IPS DF 6.9 (cell line): ENCODE results near the gene IFT122.

Source experiments
- DNase-seq: peaks from one replicate; pipeline ENCODE4 v3.0.0-alpha.2; 2013; ENCODE audit warnings: low read depth, low spot score
- H3K27ac ChIP-seq: one replicate; pipeline ENCODE4 v1.5.1; 2013; ENCODE audit warnings: low read length, control low read depth
- H3K27me3 ChIP-seq: 2 replicates; pipeline ENCODE4 v1.6.1; 2013; ENCODE audit warnings: mild to moderate bottlenecking, low read length; ENCODE audit not compliant: control insufficient read depth, insufficient read depth
- H3K36me3 ChIP-seq: 2 replicates; pipeline ENCODE4 v1.6.1; 2013; ENCODE audit warnings: low read length; ENCODE audit not compliant: control insufficient read depth, insufficient read depth
- H3K4me1 ChIP-seq: 2 replicates; pipeline ENCODE4 v1.6.1; 2013; ENCODE audit warnings: low read length; ENCODE audit not compliant: control insufficient read depth, insufficient read depth
- H3K4me3 ChIP-seq: 2 replicates; pipeline ENCODE4 v1.5.1; 2013; ENCODE audit warnings: mild to moderate bottlenecking, low read length
- H3K9me3 ChIP-seq: 2 replicates; pipeline ENCODE4 v1.6.1; 2013; ENCODE audit warnings: low read length, inconsistent platforms; ENCODE audit not compliant: control insufficient read depth, insufficient read depth
- WGBS: extraction: QIAGEN DNeasy Blood & Tissue Kit; methylation state at CpG from one replicate; pipeline ENCODE4 v1.1.7; 2013; ENCODE audit warnings: mixed read lengths, missing lambda C conversion rate; ENCODE audit not compliant: insufficient read length, insufficient coverage; 5-methylcytosine and 5-hydroxymethylcytosine counted together

Gene IFT122

DNA sequence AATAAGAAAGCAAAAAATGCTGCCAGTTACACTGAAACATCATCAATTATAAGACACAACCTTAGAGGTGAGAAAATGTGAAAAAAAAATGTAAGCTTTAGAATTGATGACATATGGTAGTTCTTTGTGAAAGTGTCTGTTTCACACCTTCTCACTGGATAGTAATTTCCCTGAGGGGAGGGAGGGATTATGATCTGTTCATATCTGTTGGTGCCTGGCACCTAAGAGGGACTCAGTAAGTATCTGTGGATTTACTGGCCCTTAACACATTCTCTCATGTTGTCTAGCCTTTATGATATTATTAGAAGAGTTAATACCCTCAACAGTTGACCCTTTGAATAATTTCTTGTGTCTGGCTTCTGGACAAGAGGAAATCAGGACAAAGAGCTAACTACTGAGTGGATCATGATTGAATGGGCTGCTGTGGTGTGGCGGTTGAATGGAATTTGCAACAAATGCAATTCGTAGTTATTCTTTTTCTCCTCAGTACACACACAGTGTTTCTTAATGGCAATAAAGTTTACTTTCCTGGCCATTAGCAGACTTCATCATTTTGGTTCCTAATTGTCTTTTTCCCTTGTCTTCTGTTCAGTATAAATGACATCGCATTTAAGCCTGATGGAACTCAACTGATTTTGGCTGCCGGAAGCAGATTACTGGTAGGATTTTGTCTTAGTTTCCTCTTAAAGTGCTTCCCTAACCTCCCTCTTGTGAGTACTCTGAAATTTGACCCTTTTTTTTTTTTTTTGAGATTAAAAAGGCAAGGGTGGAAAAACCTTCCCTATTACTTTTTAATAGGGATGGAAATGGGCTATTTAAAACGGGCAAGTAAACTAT is 9.5 kb downstream of the IFT122 start:
- Histone ChIP-seq H3K36me3 (no peaks in the 10 kb centered on the region; the same call in 1 of the 2 replicates), H3K4me3 (no peak overlapping the region), H3K4me1 (peaks cover 3% of the 10 kb centered on the region; the same call in 1 of the 2 replicates), H3K27ac (no peak overlapping the region), H3K9me3 (no peaks in the 10 kb centered on the region), H3K27me3 (no peaks in the 10 kb centered on the region)
- WGBS, result no CpG with 5 or more reads among the region's 5 CpGs
- no peak for DNase-seq

DNA sequence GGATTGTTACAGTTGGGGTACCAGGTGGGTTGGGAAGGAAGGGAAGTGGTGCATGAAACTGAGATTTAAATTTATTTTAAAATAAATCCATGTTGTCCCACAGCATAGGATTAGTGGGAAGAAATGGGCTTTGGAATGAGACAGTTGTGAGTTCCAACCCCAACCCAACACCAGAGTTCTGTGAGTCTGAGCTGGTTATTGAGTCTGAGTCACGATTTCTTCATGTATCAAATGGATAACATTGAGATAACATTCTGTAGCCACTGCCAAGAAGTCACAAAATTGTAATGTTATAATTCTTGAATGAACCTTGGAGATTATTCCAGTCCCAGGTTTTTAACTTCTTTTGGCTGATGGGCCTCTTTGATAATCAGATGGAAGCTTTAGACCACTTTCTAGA is 13.7 kb downstream of the IFT122 start:
- WGBS, result no CpG with 5 or more reads among the region's 1 CpG
- no peaks in the 10 kb centered on the region for H3K9me3 ChIP-seq
- DNase-seq, result no peak
- no peak overlapping the region for H3K27ac ChIP-seq
- H3K36me3 ChIP-seq, result no peaks in the 10 kb centered on the region; the same call in 1 of the 2 replicates
- H3K4me3 ChIP-seq, result no peak overlapping the region
- H3K4me1 ChIP-seq, result peaks cover 1% of the 10 kb centered on the region; the same call in 1 of the 2 replicates
- H3K27me3 ChIP-seq, result no peaks in the 10 kb centered on the region

DNA sequence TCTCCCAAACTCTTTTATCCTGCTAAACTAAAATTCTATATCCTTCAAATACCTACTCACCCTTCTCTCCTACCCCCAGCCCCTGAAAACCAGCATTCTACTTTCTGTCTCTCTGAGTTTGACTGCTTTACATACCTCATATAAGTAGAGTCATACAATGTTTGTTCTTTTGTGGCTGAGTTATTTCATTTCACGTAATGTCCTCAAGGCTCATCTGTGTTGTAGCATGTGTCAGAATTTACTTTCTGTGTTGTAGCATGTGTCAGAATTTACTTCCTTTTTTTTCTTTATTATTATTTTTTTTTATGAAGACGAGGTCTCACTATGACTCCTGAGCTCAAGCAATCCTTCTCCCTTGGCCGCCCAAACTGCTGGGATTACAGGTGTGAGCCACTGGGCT is 20.1 kb downstream of the IFT122 start:
- Histone ChIP-seq H3K4me1 (no peaks in the 10 kb centered on the region), H3K9me3 (no peaks in the 10 kb centered on the region), H3K4me3 (no peak overlapping the region), H3K36me3 (no peaks in the 10 kb centered on the region), H3K27me3 (no peaks in the 10 kb centered on the region), H3K27ac (no peak overlapping the region)
- WGBS, result no CpG with 5 or more reads among the region's 3 CpGs
- no peak for DNase-seq

DNA sequence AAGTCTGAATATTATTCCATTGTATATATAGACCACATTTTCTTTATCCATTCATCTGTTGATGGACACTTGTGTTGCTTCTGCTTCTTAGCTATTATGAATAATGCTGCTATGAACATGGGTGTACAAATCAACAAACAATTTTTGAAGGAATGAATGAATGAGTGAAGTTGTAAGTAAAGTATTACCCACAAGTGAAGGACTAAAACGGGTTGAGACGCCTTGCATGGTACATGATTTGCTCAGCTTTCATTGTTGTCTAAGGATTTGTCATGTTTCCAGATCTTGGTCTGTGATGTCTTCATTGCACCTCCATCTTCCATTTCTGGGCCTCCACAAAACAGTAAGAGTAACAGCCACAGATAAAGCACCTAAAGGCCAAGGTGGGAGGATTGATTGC is 20.5 kb downstream of the IFT122 start:
- Histone ChIP-seq H3K4me1 (no peaks in the 10 kb centered on the region), H3K27ac (no peak overlapping the region), H3K27me3 (no peaks in the 10 kb centered on the region), H3K4me3 (no peak overlapping the region), H3K36me3 (no peaks in the 10 kb centered on the region), H3K9me3 (no peaks in the 10 kb centered on the region)
- DNase-seq, result no peak
- no CpG with 5 or more reads among the region's 2 CpGs for WGBS

DNA sequence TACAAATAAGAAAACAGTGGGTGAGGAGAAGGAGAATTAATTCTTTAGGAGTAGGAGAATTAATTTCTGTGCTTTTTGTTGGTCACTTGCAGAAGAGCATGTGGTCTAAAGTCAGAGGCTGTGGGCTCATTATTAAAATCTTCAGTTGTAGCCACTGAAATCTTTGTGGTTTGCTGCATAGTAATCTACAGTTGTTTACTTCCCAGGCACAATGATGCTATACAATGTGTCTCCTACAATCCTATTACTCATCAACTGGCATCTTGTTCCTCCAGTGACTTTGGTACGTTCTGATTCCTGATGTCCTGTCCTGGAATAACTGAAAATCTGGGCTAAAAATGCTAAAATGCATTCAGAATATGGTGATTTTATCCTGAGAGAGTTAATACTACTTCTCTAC is 21.0 kb downstream of the IFT122 start:
- Histone ChIP-seq H3K9me3 (no peaks in the 10 kb centered on the region), H3K27me3 (no peaks in the 10 kb centered on the region), H3K36me3 (no peaks in the 10 kb centered on the region), H3K4me3 (no peak overlapping the region), H3K4me1 (no peaks in the 10 kb centered on the region), H3K27ac (no peak overlapping the region)
- no CpG with 5 or more reads among the region's 1 CpG for WGBS
- DNase-seq, result no peak

DNA sequence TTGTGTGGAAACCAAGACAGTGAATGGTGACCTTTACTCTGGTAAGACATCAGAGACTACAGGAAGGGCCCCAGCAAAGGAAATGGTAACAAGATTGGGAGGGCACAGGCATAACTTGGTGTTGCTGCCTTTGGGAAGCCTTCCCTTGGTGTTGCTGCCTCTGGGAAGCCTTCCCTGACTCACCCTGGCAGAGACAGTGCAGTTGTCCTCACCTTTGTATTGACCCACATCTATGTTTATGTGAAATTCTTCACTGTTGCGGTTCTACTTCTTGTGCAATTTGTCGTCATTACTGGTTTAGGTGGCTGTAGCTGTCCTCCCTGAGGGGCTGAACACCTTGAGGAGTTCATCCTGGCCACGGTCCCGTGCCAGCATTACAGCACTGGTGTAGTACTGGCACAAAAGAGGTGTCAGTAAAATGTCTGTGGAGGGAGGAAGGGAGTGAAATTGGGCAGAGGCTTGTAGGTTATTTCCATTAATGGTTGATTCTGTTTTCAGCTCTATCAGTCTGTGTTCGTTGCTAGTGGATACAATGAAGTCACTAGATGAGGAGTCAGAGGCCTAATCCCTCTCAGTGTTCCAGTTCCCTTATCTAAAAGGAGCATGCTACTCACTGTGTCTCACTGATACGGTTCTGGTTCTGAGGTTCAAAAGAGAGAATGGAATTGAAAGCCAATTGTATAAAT is 21.6 kb downstream of the IFT122 start:
- DNase-seq, result no peak
- Histone ChIP-seq H3K36me3 (no peaks in the 10 kb centered on the region), H3K27ac (no peak overlapping the region), H3K9me3 (no peaks in the 10 kb centered on the region), H3K4me1 (no peaks in the 10 kb centered on the region), H3K4me3 (no peak overlapping the region), H3K27me3 (no peaks in the 10 kb centered on the region)
- WGBS, result no CpG with 5 or more reads among the region's 6 CpGs

DNA sequence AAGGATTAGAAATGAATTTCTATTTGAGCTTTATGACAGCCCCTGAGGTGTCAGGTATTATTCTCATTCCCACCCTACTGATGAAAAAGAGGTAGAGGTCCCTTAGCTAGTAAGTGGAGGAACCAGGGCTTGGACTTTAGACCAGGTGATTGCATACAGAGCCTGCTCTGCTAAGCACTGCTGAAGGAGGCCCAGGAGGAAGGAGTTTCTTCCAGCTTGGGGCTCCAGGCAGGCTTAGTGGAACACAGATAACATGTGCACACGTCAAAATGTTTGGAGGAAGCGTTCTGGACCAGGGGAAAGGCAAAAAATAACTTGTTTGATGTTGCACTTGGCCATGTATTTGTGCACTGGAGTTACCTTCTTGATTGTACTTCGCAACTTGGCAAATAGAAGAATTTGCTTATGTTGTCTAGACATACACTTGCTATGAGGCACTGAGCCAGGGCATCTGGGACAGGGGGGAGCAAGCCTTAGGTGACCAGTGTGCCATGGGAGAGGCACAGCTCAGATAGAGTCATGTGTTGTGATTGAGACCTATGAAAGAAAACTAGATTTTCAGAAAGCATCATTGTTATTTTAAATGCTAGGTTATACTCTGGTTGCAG is 22.4 kb downstream of the IFT122 start:
- Histone ChIP-seq H3K4me1 (no peaks in the 10 kb centered on the region), H3K36me3 (no peaks in the 10 kb centered on the region), H3K27me3 (no peaks in the 10 kb centered on the region), H3K27ac (no peak overlapping the region), H3K9me3 (no peaks in the 10 kb centered on the region), H3K4me3 (no peak overlapping the region)
- no CpG with 5 or more reads among the region's 3 CpGs for WGBS
- DNase-seq, result no peak

DNA sequence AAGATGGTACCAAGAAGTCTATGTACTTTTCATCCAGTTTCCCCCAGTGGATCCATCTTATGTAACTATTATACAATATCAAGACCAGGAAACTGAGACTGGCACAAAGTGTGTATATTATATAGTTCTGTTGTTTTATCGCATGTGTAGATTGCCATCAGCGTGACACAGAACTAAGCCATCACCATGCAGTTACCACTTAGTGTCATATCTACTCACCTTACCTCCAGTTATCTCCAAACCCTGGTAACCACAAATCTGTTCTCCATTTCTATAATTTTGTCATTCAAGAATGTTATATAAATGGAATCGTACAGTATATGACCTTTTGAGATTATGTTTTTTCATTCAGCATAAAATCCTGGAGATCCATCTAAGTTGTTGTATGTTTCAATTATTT is 23.1 kb downstream of the IFT122 start:
- no peaks in the 10 kb centered on the region for H3K27me3 ChIP-seq
- no peak for DNase-seq
- H3K36me3 ChIP-seq, result no peaks in the 10 kb centered on the region
- no peak overlapping the region for H3K27ac ChIP-seq
- no CpG with 5 or more reads among the region's 3 CpGs for WGBS
- H3K9me3 ChIP-seq, result no peaks in the 10 kb centered on the region
- no peak overlapping the region for H3K4me3 ChIP-seq
- no peaks in the 10 kb centered on the region for H3K4me1 ChIP-seq

DNA sequence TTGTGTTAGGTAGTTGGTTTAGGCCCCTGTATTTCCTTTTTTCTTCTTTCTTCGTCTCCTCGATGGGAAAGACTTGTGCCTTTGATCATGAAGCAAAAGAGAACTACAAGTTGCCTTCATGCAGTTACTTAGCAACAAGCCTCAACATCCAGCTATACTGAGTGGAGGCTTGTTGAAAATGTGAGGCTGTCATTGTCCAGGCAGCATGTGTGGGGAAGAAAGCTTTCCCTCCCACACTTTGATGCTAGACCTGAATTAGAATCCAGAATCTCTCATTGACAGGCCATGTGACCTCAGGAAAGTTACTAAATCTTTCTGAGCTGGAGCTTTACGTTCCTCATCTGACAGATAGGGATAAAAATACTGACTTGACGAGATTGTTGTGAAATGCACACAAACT is 23.7 kb downstream of the IFT122 start:
- no CpG with 5 or more reads among the region's 4 CpGs for WGBS
- no peaks in the 10 kb centered on the region for H3K9me3 ChIP-seq
- DNase-seq, result no peak
- H3K27me3 ChIP-seq, result no peaks in the 10 kb centered on the region
- no peaks in the 10 kb centered on the region for H3K4me1 ChIP-seq
- no peak overlapping the region for H3K27ac ChIP-seq
- no peak overlapping the region for H3K4me3 ChIP-seq
- H3K36me3 ChIP-seq, result no peaks in the 10 kb centered on the region

DNA sequence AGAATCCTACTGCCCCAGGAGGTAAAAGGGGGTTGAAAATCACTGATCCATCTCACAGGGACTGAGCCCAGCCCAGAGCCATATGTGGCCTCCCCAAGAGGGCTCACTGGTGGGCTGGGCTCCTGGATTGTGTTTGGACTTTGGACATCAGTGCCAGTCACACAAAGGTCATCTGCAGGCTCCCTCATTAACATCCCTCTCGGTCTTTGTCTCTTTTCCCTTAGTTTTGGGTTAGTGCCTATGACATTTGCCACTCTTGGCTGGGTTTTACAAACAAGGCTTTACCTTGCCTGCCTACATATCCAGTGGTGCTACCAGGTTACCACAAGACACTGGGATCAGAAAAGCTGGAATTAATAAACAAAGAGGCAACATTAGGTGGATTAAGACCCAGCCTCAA is 27.9 kb downstream of the IFT122 start:
- H3K27ac ChIP-seq, result no peak overlapping the region
- WGBS, result no CpG with 5 or more reads among the region's 1 CpG

More for the DNA sequence above, 27.9 kb downstream of the IFT122 start:
- DNase-seq, result no peak
- Histone ChIP-seq H3K9me3 (no peaks in the 10 kb centered on the region), H3K27me3 (no peaks in the 10 kb centered on the region), H3K36me3 (no peaks in the 10 kb centered on the region), H3K4me3 (no peak overlapping the region), H3K4me1 (no peaks in the 10 kb centered on the region)
